A673 (cell line): ENCODE measurements around the gene HECW1. TPM values are rescaled to one million over a fixed set of nuclear protein-coding genes. Genes with fewer than 3 reads are reported as not detected.

Experiments
- BruUV-seq: library from RNA; stranded (reverse); fragments of 400-500 nt; replicated peaks from 2 replicates; lab custom pipeline; 2021; lab: Mats Ljungman, UMichigan
- CTCF ChIA-PET: fragments of 300-600 bp; sonication (Branson Sonifier 250); formaldehyde crosslinking; loops from one replicate; lab custom pipeline; 2022; ENCODE audit warnings: antibody characterized with exemption; lab: Charles Lee
- POLR2A ChIA-PET: fragments of 300-600 bp; sonication (Branson Sonifier 250); formaldehyde crosslinking; loops from one replicate; lab custom pipeline; 2022; ENCODE audit warnings: antibody characterized with exemption; ENCODE audit not compliant: low non-redundant PET; lab: Charles Lee
- DNase-seq: peaks from one replicate; pipeline ENCODE4 v3.0.0-alpha.2; 2015; ENCODE audit warnings: low spot score
- H3K27ac ChIP-seq: fragments of 200-600 bp; sonication (generic); 2 replicates; pipeline ENCODE4 v1.5.1; 2016; ENCODE audit warnings: mixed run types, low read depth, mild to moderate bottlenecking, mixed read lengths, antibody characterized with exemption, low read length; ENCODE audit not compliant: poor library complexity, severe bottlenecking
- H3K27me3 ChIP-seq: fragments of 200-600 bp; sonication (generic); replicated peaks from 2 replicates; pipeline ENCODE4 v1.6.1; 2017; ENCODE audit warnings: mixed run types, low read depth, mild to moderate bottlenecking, mixed read lengths, antibody characterized with exemption, low read length; ENCODE audit not compliant: insufficient read depth, poor library complexity
- H3K36me3 ChIP-seq: fragments of 200-600 bp; sonication (generic); 2 replicates; pipeline ENCODE4 v1.6.1; 2016; ENCODE audit warnings: mixed run types, mild to moderate bottlenecking, mixed read lengths, antibody characterized with exemption, low read length; ENCODE audit not compliant: insufficient read depth, poor library complexity, severe bottlenecking
- H3K4me1 ChIP-seq: fragments of 200-600 bp; sonication (generic); 2 replicates; pipeline ENCODE4 v1.6.1; 2017; ENCODE audit warnings: mixed run types, mild to moderate bottlenecking, mixed read lengths, antibody characterized with exemption, low read length; ENCODE audit not compliant: insufficient read depth, poor library complexity, severe bottlenecking
- H3K4me3 ChIP-seq: fragments of 200-600 bp; sonication (generic); 2 replicates; pipeline ENCODE4 v1.5.1; 2016; ENCODE audit warnings: low read depth, mixed run types, mild to moderate bottlenecking, mixed read lengths, low read length; ENCODE audit not compliant: poor library complexity, severe bottlenecking
- H3K9me3 ChIP-seq: fragments of 200-600 bp; sonication (generic); 2 replicates; pipeline ENCODE4 v1.6.1; 2016; ENCODE audit warnings: mixed run types, low read depth, mild to moderate bottlenecking, mixed read lengths, antibody characterized with exemption, low read length; ENCODE audit not compliant: poor library complexity, severe bottlenecking
- EZH2 ChIP-seq: fragments of 200-600 bp; sonication (generic); IDR thresholded peaks from 2 replicates; pipeline ENCODE4 v1.6.1; 2017; ENCODE audit warnings: borderline replicate concordance, low read depth, mild to moderate bottlenecking, mixed read lengths, antibody characterized with exemption, low read length; ENCODE audit not compliant: poor library complexity, severe bottlenecking
- intact Hi-C: fragments of 100-400 bp; cut with micrococcal nuclease; formaldehyde crosslinking; loops from one replicate; pipeline ENCODE4 v1.10.0; 2022; ENCODE audit not compliant: unreplicated experiment
- total RNA-seq: library from RNA; stranded (reverse); gene quantifications from 2 replicates; pipeline ENCODE4 v1.2.3, GENCODE V29; 2021
- TF ChIP-seq, protein P1 (sequence below): fragments of 300-800, 200-600 bp; sonication (generic); conservative IDR thresholded peaks from 2 replicates; pipeline ENCODE4 v1.5.1; 2017; ENCODE audit warnings: low read depth, mild to moderate bottlenecking, antibody characterized with exemption, low read length, moderate library complexity, mixed read lengths

HECW1 gene
- total RNA-seq, 1 experiment from 2014 or later, result 0.39 TPM

DNA sequence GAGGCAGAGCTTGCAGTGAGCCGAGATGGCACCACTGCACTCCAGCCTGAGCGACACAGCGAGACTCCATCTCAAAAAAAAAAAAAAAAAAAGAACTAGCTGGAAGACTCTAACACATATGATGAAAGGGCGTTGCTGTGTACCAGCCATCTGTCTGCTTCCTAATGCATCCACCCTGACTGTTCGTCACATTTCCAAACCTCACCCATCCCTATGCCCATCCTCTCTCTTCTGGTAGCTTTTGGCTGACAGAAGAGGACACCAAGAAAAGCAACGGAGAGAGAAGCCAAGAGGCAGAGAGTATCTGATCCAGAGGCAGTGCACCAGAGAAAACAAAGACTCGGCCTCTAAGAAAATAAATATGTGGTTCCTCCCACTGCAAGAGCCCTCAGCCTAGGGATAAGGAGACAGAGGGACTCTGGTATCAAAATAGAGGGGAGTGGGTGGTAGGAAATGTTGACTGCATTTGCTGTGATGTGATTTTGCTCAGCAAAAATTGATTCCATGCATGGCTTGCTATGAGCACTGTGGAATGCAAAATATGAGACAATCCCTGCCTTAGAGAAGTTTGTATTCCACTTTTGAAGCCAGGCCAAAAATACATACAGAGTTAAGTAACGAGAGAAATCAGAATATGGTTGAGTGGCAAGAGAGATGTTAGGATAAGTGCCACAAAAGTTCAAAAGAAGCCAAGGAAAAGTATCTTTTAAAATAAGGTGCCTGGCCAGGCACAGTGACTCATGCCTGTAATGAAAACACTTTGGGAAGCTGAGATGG, 369.6 kb downstream of the HECW1 start:
- H3K4me1 ChIP-seq, result no peaks in the 10 kb centered on the region
- CTCF ChIA-PET, result interaction anchor here (0.6 kb wide), 1 partner anchor 357 kb away, joined by 3 read pairs; no protein-coding TSS in a partner anchor
- no peak overlapping the region for H3K4me3 ChIP-seq
- no peaks in the 10 kb centered on the region for H3K36me3 ChIP-seq
- no TSS peak for BruUV-seq
- H3K27ac ChIP-seq, result no peak overlapping the region
- H3K9me3 ChIP-seq, result no peaks in the 10 kb centered on the region
- DNase-seq, result no peak
- POLR2A ChIA-PET, result no interaction called here
- intact Hi-C loops, result no loop called here
- TF ChIP-seq, protein P1, sequence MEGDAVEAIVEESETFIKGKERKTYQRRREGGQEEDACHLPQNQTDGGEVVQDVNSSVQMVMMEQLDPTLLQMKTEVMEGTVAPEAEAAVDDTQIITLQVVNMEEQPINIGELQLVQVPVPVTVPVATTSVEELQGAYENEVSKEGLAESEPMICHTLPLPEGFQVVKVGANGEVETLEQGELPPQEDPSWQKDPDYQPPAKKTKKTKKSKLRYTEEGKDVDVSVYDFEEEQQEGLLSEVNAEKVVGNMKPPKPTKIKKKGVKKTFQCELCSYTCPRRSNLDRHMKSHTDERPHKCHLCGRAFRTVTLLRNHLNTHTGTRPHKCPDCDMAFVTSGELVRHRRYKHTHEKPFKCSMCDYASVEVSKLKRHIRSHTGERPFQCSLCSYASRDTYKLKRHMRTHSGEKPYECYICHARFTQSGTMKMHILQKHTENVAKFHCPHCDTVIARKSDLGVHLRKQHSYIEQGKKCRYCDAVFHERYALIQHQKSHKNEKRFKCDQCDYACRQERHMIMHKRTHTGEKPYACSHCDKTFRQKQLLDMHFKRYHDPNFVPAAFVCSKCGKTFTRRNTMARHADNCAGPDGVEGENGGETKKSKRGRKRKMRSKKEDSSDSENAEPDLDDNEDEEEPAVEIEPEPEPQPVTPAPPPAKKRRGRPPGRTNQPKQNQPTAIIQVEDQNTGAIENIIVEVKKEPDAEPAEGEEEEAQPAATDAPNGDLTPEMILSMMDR, result no peak
- no peak for TF ChIP-seq EZH2
- no peaks in the 10 kb centered on the region for H3K27me3 ChIP-seq

GRCh38 chr7:43482679-43483252, 370.3 kb downstream of the HECW1 start:
- POLR2A ChIA-PET, result no interaction called here
- H3K4me3 ChIP-seq, result no peak overlapping the region
- intact Hi-C loops, result no loop called here

DNA sequence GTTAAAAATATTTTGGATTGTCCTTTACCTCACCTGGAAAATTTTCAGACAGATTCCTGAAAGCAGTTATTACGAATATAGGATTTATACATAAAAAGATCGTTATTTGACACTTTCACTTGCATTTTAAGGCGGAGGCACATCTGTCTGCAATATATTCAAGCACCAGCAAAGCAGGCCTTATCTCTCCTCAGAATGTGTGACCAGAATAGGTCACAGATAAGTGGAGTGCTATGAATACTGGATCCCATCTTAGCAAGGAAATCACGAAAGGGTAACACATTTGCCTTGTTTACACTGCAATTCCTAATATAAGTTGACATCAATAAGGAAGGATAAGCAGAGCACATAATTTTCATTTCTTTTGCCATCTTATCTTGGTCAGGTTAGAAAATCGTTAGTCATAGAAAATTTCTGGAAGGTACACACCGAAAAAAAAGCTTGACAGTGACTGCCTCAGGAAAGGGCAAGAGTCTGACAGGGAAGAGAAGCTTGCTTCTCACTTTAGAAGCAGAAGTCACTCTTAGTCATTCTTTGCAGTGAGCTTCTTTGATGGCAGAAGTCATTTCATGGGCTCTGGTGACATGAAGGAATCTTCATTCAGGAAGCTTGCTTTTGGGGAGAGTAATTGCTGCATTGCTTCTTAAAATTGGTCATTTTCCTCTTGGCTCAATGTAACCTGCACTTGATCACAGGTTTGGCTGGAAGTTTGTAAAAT, 372.4 kb downstream of the HECW1 start:
- DNase-seq, result no peak
- ChIA-PET CTCF (no interaction called here), POLR2A (no interaction called here)
- intact Hi-C loops, result no loop called here
- Histone ChIP-seq H3K27ac (no peak overlapping the region), H3K36me3 (no peaks in the 10 kb centered on the region), H3K9me3 (no peaks in the 10 kb centered on the region), H3K4me1 (no peaks in the 10 kb centered on the region), H3K27me3 (no peaks in the 10 kb centered on the region), H3K4me3 (no peak overlapping the region)
- TF ChIP-seq EZH2, result no peak
- TF ChIP-seq, protein P1, result no peak
- BruUV-seq, result no TSS peak

More at GRCh38 chr7:43482679-43483252, 370.3 kb downstream of the HECW1 start:
- Histone ChIP-seq H3K4me1 (no peaks in the 10 kb centered on the region), H3K27ac (no peak overlapping the region), H3K36me3 (no peaks in the 10 kb centered on the region), H3K27me3 (no peaks in the 10 kb centered on the region), H3K9me3 (no peaks in the 10 kb centered on the region)
- no TSS peak for BruUV-seq
- DNase-seq, result no peak
- CTCF ChIA-PET, result no interaction called here
- TF ChIP-seq EZH2, result no peak
- TF ChIP-seq, protein P1, result no peak
